A673 (cell line): Measurements from ENCODE around the gene ZNF264. TPM values are rescaled to one million over a fixed set of nuclear protein-coding genes. Genes with fewer than 3 reads are reported as not detected.

Source experiments
- BruUV-seq: library from RNA; stranded (reverse); fragments of 400-500 nt; replicated peaks from 2 replicates; lab custom pipeline; 2021; lab: Mats Ljungman, UMichigan
- CTCF ChIA-PET: fragments of 300-600 bp; sonication (Branson Sonifier 250); formaldehyde crosslinking; loops from one replicate; lab custom pipeline; 2022; ENCODE audit warnings: antibody characterized with exemption; lab: Charles Lee
- POLR2A ChIA-PET: fragments of 300-600 bp; sonication (Branson Sonifier 250); formaldehyde crosslinking; loops from one replicate; lab custom pipeline; 2022; ENCODE audit warnings: antibody characterized with exemption; ENCODE audit not compliant: low non-redundant PET; lab: Charles Lee
- DNase-seq: peaks from one replicate; pipeline ENCODE4 v3.0.0-alpha.2; 2015; ENCODE audit warnings: low spot score
- H3K27ac ChIP-seq: fragments of 200-600 bp; sonication (generic); 2 replicates; pipeline ENCODE4 v1.5.1; 2016; ENCODE audit warnings: mixed run types, low read depth, mild to moderate bottlenecking, mixed read lengths, antibody characterized with exemption, low read length; ENCODE audit not compliant: poor library complexity, severe bottlenecking
- H3K27me3 ChIP-seq: fragments of 200-600 bp; sonication (generic); replicated peaks from 2 replicates; pipeline ENCODE4 v1.6.1; 2017; ENCODE audit warnings: mixed run types, low read depth, mild to moderate bottlenecking, mixed read lengths, antibody characterized with exemption, low read length; ENCODE audit not compliant: insufficient read depth, poor library complexity
- H3K36me3 ChIP-seq: fragments of 200-600 bp; sonication (generic); 2 replicates; pipeline ENCODE4 v1.6.1; 2016; ENCODE audit warnings: mixed run types, mild to moderate bottlenecking, mixed read lengths, antibody characterized with exemption, low read length; ENCODE audit not compliant: insufficient read depth, poor library complexity, severe bottlenecking
- H3K4me1 ChIP-seq: fragments of 200-600 bp; sonication (generic); 2 replicates; pipeline ENCODE4 v1.6.1; 2017; ENCODE audit warnings: mixed run types, mild to moderate bottlenecking, mixed read lengths, antibody characterized with exemption, low read length; ENCODE audit not compliant: insufficient read depth, poor library complexity, severe bottlenecking
- H3K4me3 ChIP-seq: fragments of 200-600 bp; sonication (generic); 2 replicates; pipeline ENCODE4 v1.5.1; 2016; ENCODE audit warnings: low read depth, mixed run types, mild to moderate bottlenecking, mixed read lengths, low read length; ENCODE audit not compliant: poor library complexity, severe bottlenecking
- H3K9me3 ChIP-seq: fragments of 200-600 bp; sonication (generic); 2 replicates; pipeline ENCODE4 v1.6.1; 2016; ENCODE audit warnings: mixed run types, low read depth, mild to moderate bottlenecking, mixed read lengths, antibody characterized with exemption, low read length; ENCODE audit not compliant: poor library complexity, severe bottlenecking
- EZH2 ChIP-seq: fragments of 200-600 bp; sonication (generic); IDR thresholded peaks from 2 replicates; pipeline ENCODE4 v1.6.1; 2017; ENCODE audit warnings: borderline replicate concordance, low read depth, mild to moderate bottlenecking, mixed read lengths, antibody characterized with exemption, low read length; ENCODE audit not compliant: poor library complexity, severe bottlenecking
- intact Hi-C: fragments of 100-400 bp; cut with micrococcal nuclease; formaldehyde crosslinking; loops from one replicate; pipeline ENCODE4 v1.10.0; 2022; ENCODE audit not compliant: unreplicated experiment
- total RNA-seq: library from RNA; stranded (reverse); gene quantifications from 2 replicates; pipeline ENCODE4 v1.2.3, GENCODE V29; 2021
- TF ChIP-seq, protein P1 (sequence below): fragments of 300-800, 200-600 bp; sonication (generic); conservative IDR thresholded peaks from 2 replicates; pipeline ENCODE4 v1.5.1; 2017; ENCODE audit warnings: low read depth, mild to moderate bottlenecking, antibody characterized with exemption, low read length, moderate library complexity, mixed read lengths

Gene ZNF264
- total RNA-seq, 1 experiment from 2014 or later, result 25.8 TPM

DNA sequence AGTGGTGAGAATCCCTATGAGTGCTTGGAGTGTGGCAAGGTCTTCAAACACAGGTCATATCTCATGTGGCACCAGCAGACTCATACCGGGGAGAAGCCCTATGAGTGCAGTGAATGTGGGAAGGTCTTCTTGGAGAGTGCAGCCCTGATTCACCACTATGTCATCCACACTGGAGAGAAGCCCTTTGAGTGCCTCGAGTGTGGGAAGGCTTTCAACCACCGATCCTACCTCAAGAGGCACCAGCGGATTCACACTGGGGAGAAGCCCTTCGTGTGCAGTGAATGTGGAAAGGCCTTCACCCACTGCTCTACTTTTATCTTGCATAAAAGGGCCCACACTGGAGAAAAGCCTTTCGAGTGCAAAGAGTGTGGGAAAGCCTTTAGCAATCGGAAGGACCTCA is 20.8 kb downstream of the ZNF264 start:
- Histone ChIP-seq H3K27me3 (no peaks in the 10 kb centered on the region), H3K4me1 (no peaks in the 10 kb centered on the region), H3K36me3 (peaks cover 59% of the 10 kb centered on the region), H3K4me3 (no peak overlapping the region), H3K9me3 (no peaks in the 10 kb centered on the region), H3K27ac (no peak overlapping the region)
- ChIA-PET CTCF (no interaction called here), POLR2A (no interaction called here)
- intact Hi-C loops, result no loop called here
- TF ChIP-seq EZH2, result no peak
- TF ChIP-seq, protein P1, sequence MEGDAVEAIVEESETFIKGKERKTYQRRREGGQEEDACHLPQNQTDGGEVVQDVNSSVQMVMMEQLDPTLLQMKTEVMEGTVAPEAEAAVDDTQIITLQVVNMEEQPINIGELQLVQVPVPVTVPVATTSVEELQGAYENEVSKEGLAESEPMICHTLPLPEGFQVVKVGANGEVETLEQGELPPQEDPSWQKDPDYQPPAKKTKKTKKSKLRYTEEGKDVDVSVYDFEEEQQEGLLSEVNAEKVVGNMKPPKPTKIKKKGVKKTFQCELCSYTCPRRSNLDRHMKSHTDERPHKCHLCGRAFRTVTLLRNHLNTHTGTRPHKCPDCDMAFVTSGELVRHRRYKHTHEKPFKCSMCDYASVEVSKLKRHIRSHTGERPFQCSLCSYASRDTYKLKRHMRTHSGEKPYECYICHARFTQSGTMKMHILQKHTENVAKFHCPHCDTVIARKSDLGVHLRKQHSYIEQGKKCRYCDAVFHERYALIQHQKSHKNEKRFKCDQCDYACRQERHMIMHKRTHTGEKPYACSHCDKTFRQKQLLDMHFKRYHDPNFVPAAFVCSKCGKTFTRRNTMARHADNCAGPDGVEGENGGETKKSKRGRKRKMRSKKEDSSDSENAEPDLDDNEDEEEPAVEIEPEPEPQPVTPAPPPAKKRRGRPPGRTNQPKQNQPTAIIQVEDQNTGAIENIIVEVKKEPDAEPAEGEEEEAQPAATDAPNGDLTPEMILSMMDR, result no peak
- no TSS peak for BruUV-seq
- no peak for DNase-seq

DNA sequence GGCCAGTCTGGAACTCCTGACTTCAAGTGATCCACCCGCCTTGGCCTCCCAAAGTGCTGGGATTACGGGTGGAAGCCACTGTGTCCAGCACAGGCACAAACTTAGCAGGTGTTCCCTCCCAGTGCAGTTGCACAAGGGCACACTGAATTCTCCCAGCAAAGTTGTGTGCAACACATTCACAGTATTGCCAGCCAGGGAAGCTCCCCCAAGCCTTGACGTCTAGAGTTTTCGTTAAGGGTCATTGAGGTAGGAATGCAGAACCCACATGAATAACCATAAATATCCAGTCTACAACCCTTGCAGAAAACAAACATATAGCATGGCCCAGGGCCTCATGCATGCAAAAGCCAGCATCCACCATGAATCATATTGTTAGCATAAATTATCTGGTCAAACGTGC is 36.2 kb downstream of the ZNF264 start:
- no TSS peak for BruUV-seq
- intact Hi-C loops, result no loop called here
- Histone ChIP-seq H3K36me3 (no peaks in the 10 kb centered on the region), H3K27ac (no peak overlapping the region), H3K4me3 (no peak overlapping the region), H3K27me3 (no peaks in the 10 kb centered on the region), H3K4me1 (no peaks in the 10 kb centered on the region), H3K9me3 (no peaks in the 10 kb centered on the region)
- TF ChIP-seq, protein P1, result no peak
- TF ChIP-seq EZH2, result no peak
- no peak for DNase-seq
- POLR2A ChIA-PET, result no interaction called here
- CTCF ChIA-PET, result no interaction called here

DNA sequence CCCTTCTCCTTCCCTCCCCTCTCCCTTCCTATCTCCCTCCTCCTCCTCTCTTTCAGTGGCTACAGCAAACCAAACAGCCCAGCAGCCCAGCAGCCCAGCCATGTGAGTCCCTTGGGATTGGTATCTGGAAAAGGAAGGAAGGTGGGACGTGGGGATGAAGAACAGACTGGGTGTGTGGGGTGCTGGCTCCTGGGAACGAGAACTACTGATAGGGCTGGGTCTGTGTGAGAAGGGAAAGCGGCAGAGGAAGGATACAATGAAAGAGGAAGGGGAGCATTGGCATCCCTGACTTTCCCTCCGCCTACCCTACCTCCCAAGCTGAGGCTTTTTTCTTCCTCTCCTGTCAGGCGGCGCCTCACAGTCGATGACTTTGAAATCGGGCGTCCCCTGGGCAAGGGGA is 40.4 kb downstream of the ZNF264 start:
- Histone ChIP-seq H3K36me3 (no peaks in the 10 kb centered on the region), H3K4me3 (no peak overlapping the region), H3K9me3 (no peaks in the 10 kb centered on the region), H3K27me3 (no peaks in the 10 kb centered on the region), H3K4me1 (no peaks in the 10 kb centered on the region), H3K27ac (no peak overlapping the region)
- ChIA-PET POLR2A (no interaction called here), CTCF (no interaction called here)
- BruUV-seq, result no TSS peak
- intact Hi-C loops, result no loop called here
- TF ChIP-seq, protein P1, result no peak
- TF ChIP-seq EZH2, result no peak
- no peak for DNase-seq
